Thymus (tissue), 11 donors: ENCODE data around the gene MPLKIP. TPM values are rescaled to one million over a fixed set of nuclear protein-coding genes. Genes with fewer than 3 reads are reported as not detected.
"Not testable (repeated sequence)": the region's sequence is repeated elsewhere in the genome, so short reads cannot be mapped to it uniquely, and the experiment has no call there.

Source experiments
- DNase-seq, 9 donors: peaks; one replicate each; pipeline ENCODE4 v3.0.0-alpha.2; 2013; ENCODE audit warnings: low spot score in 9 of 9, low read depth in 6 of 9, missing footprints in 1 of 9
- H3K27ac ChIP-seq, 2 donors: one replicate each; pipeline ENCODE4 v1.5.1; 2013; ENCODE audit warnings: control low read depth in 1 of 2, low read depth in 1 of 2, low read length in 1 of 2, mild to moderate bottlenecking in 1 of 2, moderate library complexity in 1 of 2
- H3K27me3 ChIP-seq, 2 donors: one replicate each; pipeline ENCODE4 v1.5.1; 2013; ENCODE audit warnings: low read length in 1 of 2; ENCODE audit not compliant: control insufficient read depth in 2 of 2, insufficient read depth in 1 of 2
- H3K36me3 ChIP-seq, 2 donors: one replicate each; pipeline ENCODE4 v1.5.1; 2013; ENCODE audit warnings: low read length in 1 of 2, mild to moderate bottlenecking in 1 of 2, moderate library complexity in 1 of 2; ENCODE audit not compliant: control insufficient read depth in 2 of 2, insufficient read depth in 2 of 2
- H3K4me1 ChIP-seq, 2 donors: one replicate each; pipeline ENCODE4 v1.5.1; 2013; ENCODE audit warnings: low read length in 2 of 2; ENCODE audit not compliant: control insufficient read depth in 2 of 2, insufficient read depth in 2 of 2
- H3K4me3 ChIP-seq, 2 donors: one replicate each; pipeline ENCODE4 v1.5.1; 2013; ENCODE audit warnings: low read length in 2 of 2, control low read depth in 1 of 2, mild to moderate bottlenecking in 1 of 2
- H3K9me3 ChIP-seq, 2 donors: one replicate each; pipeline ENCODE4 v1.5.1; 2013; ENCODE audit warnings: low read length in 1 of 2, mild to moderate bottlenecking in 1 of 2; ENCODE audit not compliant: control insufficient read depth in 2 of 2, insufficient read depth in 1 of 2
- WGBS: extraction: QIAGEN DNeasy Blood & Tissue Kit; methylation state at CpG from one replicate; pipeline ENCODE4 v1.1.7; 2013; 5-methylcytosine and 5-hydroxymethylcytosine counted together
- polyA plus RNA-seq: library from polyadenylated mRNA; stranded (reverse); fragments of 200-250 nt; gene quantifications from one replicate; pipeline ENCODE4 v1.2.3, GENCODE V29; 2013
- total RNA-seq: library from RNA; stranded (reverse); fragments of 120-200 nt; gene quantifications from one replicate; pipeline ENCODE4 v1.2.4, GENCODE V29; 2013
- donor health status: healthy.

Gene MPLKIP
- total and polyA plus RNA-seq, 2 donors, result 33.6 to 66.4 TPM

DNA sequence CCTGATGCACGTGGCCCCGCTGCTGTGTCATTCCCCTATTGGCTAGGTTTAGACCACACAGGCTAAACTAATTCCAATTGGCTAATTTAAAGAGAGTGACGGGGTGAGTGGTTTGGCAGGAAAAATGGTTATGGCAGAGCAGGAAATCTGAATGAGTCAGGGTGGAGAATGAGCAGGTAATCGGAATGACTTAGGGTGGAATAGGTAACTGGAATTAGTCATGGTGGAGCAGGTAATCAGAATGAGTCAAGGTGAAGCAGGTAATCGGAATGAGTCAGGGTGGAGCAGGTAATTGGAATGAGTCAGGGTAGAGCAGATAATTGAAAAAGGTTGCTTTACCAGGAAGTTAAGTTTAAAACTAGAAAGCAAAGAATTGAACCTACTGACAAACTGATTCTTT lies 7.5 kb upstream of the MPLKIP start:
- H3K27me3 ChIP-seq, H3K36me3 ChIP-seq, H3K4me1 ChIP-seq, H3K27ac ChIP-seq, H3K9me3 ChIP-seq, DNase-seq, H3K4me3 ChIP-seq: not testable (repeated sequence)
- 96% methylated on average over 5 of the region's 5 CpGs for WGBS

DNA sequence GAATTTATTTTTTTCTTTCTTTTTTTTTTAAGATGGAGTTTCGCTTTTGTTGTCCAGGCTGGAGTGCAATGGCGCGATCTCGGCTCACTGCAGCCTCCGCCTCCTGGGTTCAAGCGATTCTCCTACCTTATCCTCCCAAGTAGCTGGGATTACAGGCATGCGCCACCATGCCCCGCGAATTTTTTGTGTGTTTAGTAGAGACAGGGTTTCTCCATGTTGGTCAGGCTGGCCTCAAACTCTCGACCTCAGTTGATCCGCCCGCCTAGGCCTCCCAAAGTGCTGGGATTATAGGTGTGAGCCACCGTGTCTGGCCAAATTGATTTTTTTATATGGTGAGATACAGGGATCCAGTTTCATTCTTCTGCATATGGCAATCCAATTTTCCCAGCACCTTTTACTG lies 5.5 kb upstream of the MPLKIP start:
- not testable (repeated sequence) for H3K4me3 ChIP-seq, H3K4me1 ChIP-seq, H3K27ac ChIP-seq, DNase-seq, H3K36me3 ChIP-seq, H3K9me3 ChIP-seq
- peaks cover 7 to 18% of the 10 kb centered on the region in 2 donors for H3K27me3 ChIP-seq
- WGBS, result 97% methylated on average over 13 of the region's 13 CpGs

DNA sequence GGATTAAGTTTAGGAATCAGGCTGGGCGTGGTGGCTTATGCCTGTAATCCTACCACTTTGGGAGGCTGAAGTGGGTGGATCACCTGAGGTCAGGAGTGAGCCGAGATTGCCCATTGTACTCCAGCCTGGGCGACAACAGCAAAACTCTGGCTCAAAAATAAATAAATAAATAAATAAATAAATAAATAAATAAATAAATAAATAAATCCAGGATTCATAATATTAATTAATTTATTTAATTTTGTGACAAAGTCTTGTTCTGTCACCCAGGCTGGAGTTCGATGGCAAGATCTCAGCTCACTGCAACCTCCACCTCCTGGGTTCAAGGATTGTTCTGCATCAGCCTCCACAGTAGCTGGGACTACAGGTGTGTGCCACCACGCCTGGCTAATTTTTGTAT lies 4.6 kb upstream of the MPLKIP start:
- Histone ChIP-seq H3K36me3 (no peaks in the 10 kb centered on the region), H3K27ac (no peak overlapping the region), H3K4me1 (peaks cover 0 to 6% of the 10 kb centered on the region in 2 donors), H3K4me3 (no peak overlapping the region), H3K27me3 (peaks cover 7 to 19% of the 10 kb centered on the region in 2 donors), H3K9me3 (no peaks in the 10 kb centered on the region)
- 97% methylated on average over 5 of the region's 5 CpGs for WGBS
- DNase-seq, result no peak

DNA sequence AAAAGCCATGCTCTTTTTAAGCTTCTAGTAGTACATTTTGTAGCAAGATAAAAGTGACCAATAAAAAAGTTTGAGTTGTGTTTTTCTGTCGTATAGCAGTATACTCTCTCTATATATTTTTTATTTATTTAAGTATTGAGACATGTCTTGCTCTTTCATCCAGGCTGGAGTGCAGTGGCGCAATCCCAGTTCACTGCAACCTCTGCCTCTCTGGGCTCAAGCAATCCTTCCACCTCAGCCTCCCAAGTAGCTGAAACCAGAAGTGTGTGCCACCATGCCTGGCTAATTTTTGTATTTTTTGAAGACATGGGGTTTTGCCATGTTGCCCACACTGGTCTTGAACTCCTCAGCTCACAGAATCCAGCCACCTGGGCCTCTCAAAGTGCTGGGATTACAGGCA lies 3.1 kb upstream of the MPLKIP start:
- Histone ChIP-seq H3K27ac (no peak overlapping the region), H3K9me3 (no peaks in the 10 kb centered on the region), H3K4me3 (no peak overlapping the region), H3K36me3 (no peaks in the 10 kb centered on the region), H3K27me3 (peaks cover 7 to 19% of the 10 kb centered on the region in 2 donors), H3K4me1 (peaks cover 0 to 6% of the 10 kb centered on the region in 2 donors)
- WGBS, result over 99% methylated on average over 2 of the region's 2 CpGs
- DNase-seq, result no peak

DNA sequence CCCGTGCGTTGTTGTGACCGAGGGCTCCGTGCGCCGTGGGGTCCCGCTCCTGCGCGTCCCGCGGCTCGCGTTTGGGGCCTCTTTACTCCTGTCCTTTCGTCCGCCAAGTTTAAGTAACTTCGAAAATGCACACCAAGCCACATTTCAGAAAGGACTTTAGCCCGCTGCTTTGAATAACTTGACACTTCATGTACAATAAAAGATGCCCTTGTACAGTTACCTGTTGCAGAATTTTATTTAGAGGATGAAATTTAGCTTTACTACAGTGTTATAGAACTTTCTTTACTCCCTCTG lies 842 bp upstream of the MPLKIP start:
- peaks cover 0 to 8% of the 10 kb centered on the region in 2 donors for H3K36me3 ChIP-seq
- DNase-seq, result peak in 1 of 9 donors; percentile 5
- WGBS, result 16% methylated on average over 17 of the region's 17 CpGs

DNA sequence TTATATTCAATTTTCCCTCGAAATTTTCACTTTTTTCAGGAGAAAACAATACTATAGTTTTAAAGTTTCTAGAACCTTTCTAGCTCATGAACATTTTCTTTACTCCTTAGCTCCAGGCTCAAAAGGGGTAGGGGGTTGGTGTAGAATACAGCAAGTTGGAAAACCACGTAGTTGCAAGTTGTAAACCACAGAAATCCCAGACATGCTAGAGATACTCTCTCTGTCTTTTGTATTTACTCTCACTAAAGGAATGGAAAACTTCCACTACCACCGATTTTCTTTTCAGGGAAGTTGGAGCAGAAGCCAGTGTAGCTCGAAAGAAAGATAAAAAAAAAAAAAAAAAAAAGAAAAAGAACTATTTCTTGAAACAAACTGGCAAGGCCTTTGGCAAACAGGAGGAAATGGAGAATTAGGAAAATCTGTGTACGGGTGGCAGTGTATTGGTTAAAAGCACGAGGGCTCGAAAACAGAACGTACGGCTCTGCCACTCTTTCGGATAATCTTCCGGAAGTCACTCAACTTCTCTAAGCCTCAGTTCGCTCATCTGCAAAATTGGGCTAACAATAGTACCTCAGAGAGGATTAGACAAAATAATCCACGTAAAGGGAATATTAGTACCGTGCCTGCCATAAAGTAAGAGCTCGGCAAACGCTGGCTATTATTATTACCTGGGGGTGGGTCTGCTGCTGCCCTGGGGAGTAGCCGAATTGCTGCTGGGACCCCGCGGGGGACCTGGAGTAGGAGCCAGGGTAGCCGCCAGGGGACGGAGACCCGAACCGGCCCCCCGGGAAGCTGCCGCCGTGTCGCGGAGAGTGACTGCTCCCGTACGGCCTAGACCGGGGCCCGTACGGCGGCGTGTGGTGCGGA lies 628 bp downstream of the MPLKIP start:
- Histone ChIP-seq H3K27ac (peak overlapping the region; percentile 90 to 94), H3K9me3 (no peaks in the 10 kb centered on the region), H3K4me1 (peaks cover 0 to 6% of the 10 kb centered on the region in 2 donors), H3K27me3 (peaks cover 7 to 19% of the 10 kb centered on the region in 2 donors), H3K4me3 (peak overlapping the region; percentile 88 to 99), H3K36me3 (peaks cover 0 to 8% of the 10 kb centered on the region in 2 donors)
- 2% methylated on average over 36 of the region's 36 CpGs for WGBS
- DNase-seq, result peak in 5 of 9 donors; percentile 11 to 68 (median 40)

More for the DNA sequence above, 842 bp upstream of the MPLKIP start:
- peaks cover 7 to 19% of the 10 kb centered on the region in 2 donors for H3K27me3 ChIP-seq
- H3K27ac ChIP-seq, result no peak overlapping the region
- no peaks in the 10 kb centered on the region for H3K9me3 ChIP-seq
- peaks cover 0 to 6% of the 10 kb centered on the region in 2 donors for H3K4me1 ChIP-seq
- peak overlapping the region; percentile 88 to 99 for H3K4me3 ChIP-seq

DNA sequence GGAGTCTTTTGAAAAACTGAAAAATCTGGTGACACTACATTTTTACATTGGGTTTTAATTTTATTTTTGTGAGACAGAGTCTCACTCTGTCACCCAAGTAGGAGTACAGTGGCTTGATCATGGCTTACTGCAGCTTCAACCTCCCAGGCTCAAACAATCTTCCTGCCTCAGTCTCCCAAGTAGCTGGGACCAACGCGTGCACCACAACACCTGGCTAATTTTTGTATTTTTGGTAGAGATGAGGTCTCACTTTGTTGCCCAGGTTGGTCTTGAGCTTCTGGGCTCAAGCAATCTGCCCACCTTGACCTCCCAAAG lies 11.5 kb downstream of the MPLKIP start:
- no peak overlapping the region for H3K27ac ChIP-seq
- no peak for DNase-seq
- no peak overlapping the region for H3K4me3 ChIP-seq
- no peaks in the 10 kb centered on the region for H3K36me3 ChIP-seq
- H3K27me3 ChIP-seq, result no peaks in the 10 kb centered on the region
- no peaks in the 10 kb centered on the region for H3K4me1 ChIP-seq
- WGBS, result over 99% methylated on average over 2 of the region's 2 CpGs
- no peaks in the 10 kb centered on the region for H3K9me3 ChIP-seq

DNA sequence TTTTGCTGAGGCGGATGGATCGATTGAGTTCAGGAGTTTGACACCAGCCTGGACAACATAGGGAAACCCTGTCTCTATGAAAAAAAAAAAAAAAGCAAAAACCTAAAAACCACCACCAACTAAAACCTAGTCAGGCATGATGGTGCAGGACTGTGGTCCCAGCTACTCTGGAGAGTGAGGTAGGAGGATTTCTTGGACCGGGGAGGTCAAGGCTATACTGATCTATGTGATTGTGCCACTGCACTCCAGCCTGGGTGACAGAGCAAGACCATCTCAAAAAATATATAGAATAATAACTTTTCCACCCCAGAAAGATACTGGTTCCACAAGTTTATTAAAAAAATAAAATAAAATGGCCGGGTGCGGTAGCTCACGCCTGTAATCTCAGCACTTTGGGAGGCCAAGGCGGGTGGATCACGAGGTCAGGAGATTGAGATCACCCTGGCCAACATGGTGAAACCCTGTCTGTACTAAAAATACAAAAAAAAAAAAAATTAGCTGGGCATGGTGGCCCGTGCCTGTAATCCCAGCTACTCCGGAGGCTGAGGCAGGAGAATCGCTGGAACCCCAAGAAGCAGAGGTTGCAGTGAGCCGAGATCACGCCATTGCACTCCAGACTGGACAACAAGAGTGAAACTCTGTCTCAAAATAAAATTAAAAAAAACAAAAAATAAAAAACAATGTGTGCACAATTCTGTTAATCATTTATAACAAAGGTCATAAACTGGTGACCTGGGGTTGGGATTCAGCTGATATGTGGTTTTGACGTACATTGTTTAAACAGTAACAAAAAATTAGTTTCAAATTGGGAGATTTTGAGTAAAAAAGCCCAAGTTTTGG lies 12.1 kb downstream of the MPLKIP start:
- WGBS, result 97% methylated on average over 14 of the region's 14 CpGs
- H3K9me3 ChIP-seq, H3K4me3 ChIP-seq, H3K27me3 ChIP-seq, H3K4me1 ChIP-seq, H3K27ac ChIP-seq, H3K36me3 ChIP-seq, DNase-seq: not testable (repeated sequence)

DNA sequence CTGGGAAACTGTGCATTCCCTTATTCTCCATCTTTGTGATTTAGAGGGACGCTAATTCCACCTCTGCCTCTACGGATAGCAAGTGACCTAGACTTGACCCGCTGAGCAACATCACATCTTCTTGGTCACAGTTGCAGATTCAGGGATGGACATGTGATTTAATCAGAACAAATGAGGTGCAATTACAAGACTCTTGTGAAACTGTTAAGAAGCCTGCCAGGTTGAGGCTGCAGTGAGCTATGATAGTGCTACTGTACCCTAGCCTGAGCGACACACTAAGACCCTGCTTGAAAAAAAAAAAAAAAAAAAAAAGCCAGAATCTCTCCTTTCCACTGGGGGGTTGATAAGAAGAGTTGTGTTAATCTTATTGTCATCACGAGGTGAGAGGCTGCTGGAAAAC lies 14.4 kb downstream of the MPLKIP start:
- H3K36me3 ChIP-seq, result no peaks in the 10 kb centered on the region
- H3K9me3 ChIP-seq, result no peaks in the 10 kb centered on the region
- H3K4me1 ChIP-seq, result no peaks in the 10 kb centered on the region
- H3K27me3 ChIP-seq, result no peaks in the 10 kb centered on the region
- DNase-seq, result no peak
- no peak overlapping the region for H3K4me3 ChIP-seq
- 97% methylated on average over 5 of the region's 5 CpGs for WGBS
- H3K27ac ChIP-seq, result no peak overlapping the region
